Right ventricle myocardium inferior (tissue), 1 donor: ENCODE data around the gene ZP4. TPM values are rescaled to one million over a fixed set of nuclear protein-coding genes. Genes with fewer than 3 reads are reported as not detected.
"Not testable (repeated sequence)": the region's sequence is repeated elsewhere in the genome, so short reads cannot be mapped to it uniquely, and the experiment has no call there.

Experiments
- ATAC-seq: fragments of 200-7000 bp; cut with Tn5 transposase; one replicate; pipeline ENCODE4 v1.9.1; 2020; ENCODE audit warnings: mild to moderate bottlenecking, moderate library complexity
- DNase-seq: peaks from one replicate; pipeline ENCODE4 v3.0.0; 2021; ENCODE audit errors: missing footprints
- intact Hi-C: fragments of 100-400 bp; cut with DNase I; formaldehyde crosslinking; loops from one replicate; pipeline ENCODE4 v1.11.0; 2022
- total RNA-seq: library from RNA; stranded (reverse); fragmentation: NEBNext Ultra II Directional; extraction: Animal tissue kit (Norgen Biotek cat#: 25700); gene quantifications from one replicate; pipeline ENCODE4 v1.2.1, GENCODE V29; 2021
- donor health status: DM: no; HTN: yes; CAD: no; lungs with severe emphysema.

ZP4 gene
- total RNA-seq, 1 donor from 2014 or later = not detected

DNA sequence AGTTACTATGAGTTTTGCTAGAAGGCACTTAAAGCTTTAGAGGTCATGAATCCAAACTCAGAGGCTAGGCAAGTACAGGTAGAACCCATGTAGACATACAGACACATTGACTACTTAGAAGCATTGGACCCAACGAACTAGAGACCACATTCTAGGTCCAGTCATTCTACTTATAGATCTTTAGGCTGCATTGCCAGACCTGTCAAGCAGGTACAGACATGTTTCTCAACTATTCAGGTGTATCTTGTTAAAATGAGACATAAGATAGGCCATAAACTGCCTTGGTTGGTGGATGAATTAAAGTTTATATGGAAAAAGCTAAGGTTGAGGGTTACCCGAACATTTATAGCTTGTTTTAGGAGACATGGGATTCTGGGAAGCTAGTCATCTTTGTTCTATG is 6.5 kb downstream of the ZP4 start:
- intact Hi-C loops = no loop called here
- ATAC-seq = no peak
- no peak for DNase-seq

- ATAC-seq (no peak), DNase-seq (no peak)
- intact Hi-C loops = no loop called here
Observed at GRCh38 chr1:237879195-237879594, 11.5 kb downstream of the ZP4 start.

- intact Hi-C loops = no loop called here
- no peak for DNase-seq
- ATAC-seq = no peak
Observed at GRCh38 chr1:237878406-237878805, 12.3 kb downstream of the ZP4 start.

GRCh38 chr1:237877631-237878030 is 13.1 kb downstream of the ZP4 start:
- intact Hi-C loops = no loop called here
- DNase-seq (no peak), ATAC-seq (no peak)

GRCh38 chr1:237875291-237875690 is 15.4 kb downstream of the ZP4 start:
- no peak for DNase-seq
- intact Hi-C loops = no loop called here
- ATAC-seq = no peak

GRCh38 chr1:237873487-237874211 is 17.1 kb downstream of the ZP4 start:
- no peak for ATAC-seq
- intact Hi-C loops = no loop called here
- no peak for DNase-seq

DNA sequence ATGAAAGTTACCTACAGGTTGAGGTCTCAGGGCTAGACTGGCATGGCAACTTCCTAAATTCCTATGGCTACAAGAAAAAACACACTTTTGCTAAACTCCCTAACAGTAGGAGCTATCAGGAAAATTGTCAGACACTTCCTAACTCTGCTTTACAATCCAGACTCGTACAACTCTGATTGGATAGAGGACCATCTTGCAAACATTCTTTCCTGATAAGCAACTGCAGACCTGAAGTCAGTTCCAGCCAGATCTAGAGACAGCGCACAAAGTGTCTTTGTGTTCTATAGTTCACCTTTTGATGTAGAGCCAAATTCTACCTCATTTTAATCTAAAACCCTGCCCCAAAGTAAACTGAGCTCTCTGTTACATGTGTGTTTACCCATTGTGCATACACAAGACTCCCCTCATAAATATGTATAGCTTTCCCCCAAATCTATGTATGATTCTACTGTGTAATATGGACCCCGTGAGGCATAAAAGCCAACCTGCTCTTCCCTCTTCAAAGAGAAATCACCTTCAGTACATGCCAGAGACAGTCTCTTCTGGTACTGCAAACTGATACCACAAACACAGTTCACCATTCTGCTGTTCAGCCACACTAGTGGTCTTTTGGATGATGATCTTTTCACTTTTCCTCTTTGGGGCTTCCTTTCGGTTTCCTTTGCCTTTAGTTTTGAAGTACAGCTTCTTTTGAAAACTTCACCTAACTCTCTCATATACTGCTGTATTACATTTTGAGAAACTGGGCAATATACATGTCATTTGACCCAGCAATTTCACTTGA is 21.7 kb downstream of the ZP4 start:
- ATAC-seq (no peak), DNase-seq (no peak)
- intact Hi-C loops = no loop called here

DNA sequence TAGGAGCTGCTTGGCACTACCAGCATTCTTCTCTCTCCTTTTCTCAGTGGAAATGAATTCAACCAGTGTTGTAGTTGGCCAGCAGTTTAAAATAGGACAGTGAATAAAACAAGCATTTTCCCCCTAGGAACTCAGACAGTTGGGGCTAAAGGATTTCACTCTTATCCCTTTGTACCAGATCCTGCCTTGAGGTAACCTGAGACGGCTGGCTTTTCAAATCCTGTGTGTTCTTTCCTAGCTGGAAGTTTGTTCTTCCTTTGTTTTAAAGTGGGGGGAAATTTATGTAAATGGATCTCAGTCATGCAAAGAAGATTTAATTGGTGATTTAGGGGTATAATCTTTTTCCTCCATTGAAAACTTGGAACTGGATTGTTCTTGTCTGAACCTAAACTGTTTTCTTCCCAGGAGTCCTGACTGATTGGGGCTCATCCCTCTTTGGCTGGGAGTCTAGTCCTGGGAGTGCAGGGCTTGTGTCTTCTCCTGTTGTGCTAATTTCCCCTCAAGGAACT is 23.3 kb downstream of the ZP4 start:
- no peak for ATAC-seq
- intact Hi-C loops = no loop called here

DNA sequence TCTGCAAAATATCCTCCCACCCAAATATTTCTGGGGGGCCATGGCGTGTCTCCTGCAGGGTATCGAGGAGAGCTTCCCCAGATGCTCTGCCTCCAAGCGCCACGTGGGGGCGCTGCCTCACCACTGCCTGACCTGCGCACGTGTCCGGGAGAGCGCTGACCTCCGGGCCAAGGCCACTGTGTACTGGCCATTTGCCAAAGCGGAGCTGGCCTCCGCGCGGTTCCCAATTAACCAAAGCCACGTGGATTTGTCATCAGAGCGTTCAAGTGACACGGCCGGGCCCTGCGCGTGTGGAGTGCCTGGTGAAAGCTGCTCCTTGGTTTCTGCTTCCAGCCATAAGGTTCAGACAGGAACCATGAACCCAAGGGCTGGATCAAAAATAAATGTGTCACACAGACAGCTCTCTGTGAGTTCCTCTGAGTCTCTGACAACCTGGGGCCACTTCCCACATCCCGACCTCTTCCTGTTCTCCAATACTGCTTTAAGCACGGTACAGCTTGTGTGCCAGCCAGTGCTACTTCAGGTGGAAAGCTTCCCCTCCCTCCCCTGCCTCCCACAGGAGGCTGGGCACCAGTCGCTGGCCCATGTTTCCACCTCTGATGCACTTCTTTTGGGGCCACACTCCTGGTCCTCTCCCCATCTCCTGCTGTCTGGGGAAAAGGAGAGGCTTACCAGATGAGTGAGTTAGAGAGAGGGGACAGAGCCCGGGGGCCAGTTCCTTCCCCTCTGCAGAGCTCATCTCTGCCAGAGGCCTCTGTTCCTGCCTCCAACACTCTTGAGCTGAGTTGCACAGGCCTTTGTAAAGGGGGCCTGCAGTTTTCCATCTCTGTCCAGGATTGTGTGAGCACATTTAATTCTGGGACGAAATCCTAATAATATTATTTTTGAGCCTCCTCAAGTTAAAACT is 26.1 kb downstream of the ZP4 start:
- DNase-seq = peak; percentile 87
- ATAC-seq = peak; percentile 84
- intact Hi-C loops = no loop called here

More for the DNA sequence above, 23.3 kb downstream of the ZP4 start:
- DNase-seq = no peak

DNA sequence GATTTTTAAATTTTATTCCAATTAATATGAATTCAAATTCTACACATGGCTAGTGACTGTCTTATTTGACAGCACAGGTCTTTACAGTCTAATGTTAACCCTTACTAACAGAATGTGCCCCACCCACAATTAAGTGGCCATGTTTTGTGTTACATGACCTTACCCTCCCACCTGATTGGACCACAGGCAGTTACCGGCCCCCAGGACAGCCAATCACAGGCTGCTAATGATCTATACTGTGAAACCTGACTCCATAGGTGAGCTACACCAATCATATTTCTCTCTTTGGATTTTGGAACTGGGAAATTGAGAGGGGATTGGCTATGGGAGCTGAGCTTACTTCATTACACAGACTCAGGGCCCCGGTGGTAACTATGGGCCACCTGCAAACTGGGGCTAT is 27.5 kb downstream of the ZP4 start:
- ATAC-seq (no peak), DNase-seq (no peak)
- intact Hi-C loops = no loop called here

DNA sequence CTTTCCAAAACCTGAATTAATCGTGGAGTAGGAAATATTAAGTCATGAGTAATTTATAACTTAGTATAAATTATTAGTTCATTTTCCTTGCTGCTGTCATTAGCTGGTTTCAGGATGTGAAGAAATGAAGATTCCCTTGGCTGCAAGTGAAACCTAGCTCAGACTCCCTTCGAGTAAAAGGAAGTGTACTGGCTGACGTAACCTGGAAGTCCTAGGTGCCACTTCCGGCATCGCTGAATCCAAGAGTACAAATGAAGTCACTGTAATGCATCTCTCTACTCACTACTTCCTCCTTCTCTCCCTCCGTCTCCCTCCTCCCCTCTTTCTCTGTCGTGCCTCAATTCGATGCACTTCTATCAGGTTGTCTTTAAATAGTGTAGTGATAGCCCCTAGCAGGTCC is 28.8 kb downstream of the ZP4 start:
- intact Hi-C loops = no loop called here
- ATAC-seq (no peak), DNase-seq (no peak)

DNA sequence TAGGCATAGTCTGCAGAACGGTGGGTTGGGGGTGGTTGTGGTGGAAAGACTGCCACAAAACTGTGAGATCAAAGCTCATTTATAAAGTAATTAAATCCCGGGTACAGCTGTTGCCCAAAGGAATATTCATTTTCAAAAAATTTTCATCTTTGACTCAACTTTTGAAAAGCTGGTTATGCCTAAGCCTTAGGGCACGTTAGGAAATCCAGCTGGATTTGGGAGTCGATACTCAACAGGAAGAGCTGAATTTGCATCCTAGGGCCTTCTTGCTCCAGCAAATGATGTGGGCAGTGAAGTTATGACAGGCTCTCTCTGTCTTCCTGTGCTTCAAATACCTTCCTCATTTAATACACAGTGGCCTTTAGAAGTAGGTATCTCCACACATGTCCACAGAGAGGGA is 31.7 kb downstream of the ZP4 start:
- intact Hi-C loops = no loop called here
- no peak for ATAC-seq
- DNase-seq = no peak

DNA sequence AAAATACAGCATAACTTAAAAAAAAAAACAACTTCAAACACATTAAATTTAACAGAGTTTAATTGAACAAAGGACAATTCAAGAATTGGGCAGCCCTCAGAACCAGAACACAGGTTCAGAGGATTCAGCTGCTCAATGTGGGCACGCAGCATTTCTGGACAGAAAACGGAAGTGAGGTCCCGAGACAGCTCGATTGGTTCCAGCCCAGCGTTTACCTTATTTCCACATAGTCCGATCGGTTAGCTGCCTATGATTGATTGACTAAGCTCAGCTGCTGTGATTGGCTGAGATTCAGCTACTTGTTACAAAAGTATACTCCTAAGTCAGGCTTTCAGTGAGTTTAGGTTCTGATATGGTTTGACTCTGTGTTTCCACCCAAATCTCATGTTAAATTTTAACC is 33.3 kb downstream of the ZP4 start:
- ATAC-seq (no peak), DNase-seq (no peak)
- intact Hi-C loops = no loop called here

- intact Hi-C loops = no loop called here
- no peak for DNase-seq
- ATAC-seq = no peak
Observed at GRCh38 chr1:237852342-237852741, 38.4 kb downstream of the ZP4 start.

- ATAC-seq (no peak), DNase-seq (no peak)
- intact Hi-C loops = no loop called here
Observed at GRCh38 chr1:237851210-237851845, 39.4 kb downstream of the ZP4 start.

DNA sequence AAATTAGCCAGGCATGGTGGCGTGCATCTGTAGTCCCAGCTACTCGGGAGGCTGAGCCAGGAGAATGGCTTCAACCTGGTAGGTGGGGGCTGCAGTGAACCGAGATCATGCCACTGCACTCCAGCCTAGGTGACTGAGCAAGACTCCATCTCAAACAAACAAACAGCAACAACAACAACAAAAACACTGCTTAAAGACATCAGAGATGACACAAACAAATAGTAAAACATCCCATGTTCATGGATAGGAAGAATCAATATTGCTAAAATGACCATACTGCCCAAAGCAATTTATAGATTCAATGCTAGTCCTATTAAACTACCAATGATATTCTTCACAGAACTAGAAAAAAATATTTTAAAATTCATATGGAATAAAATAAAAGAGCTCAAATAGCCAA is 47.2 kb downstream of the ZP4 start:
- ATAC-seq, intact Hi-C loops, DNase-seq: not testable (repeated sequence)

GRCh38 chr1:237841485-237841884 is 49.2 kb downstream of the ZP4 start:
- DNase-seq (no peak), ATAC-seq (no peak)
- intact Hi-C loops = no loop called here

- ATAC-seq = peak; percentile 27
- intact Hi-C loops = no loop called here
- no peak for DNase-seq
Observed at GRCh38 chr1:237838904-237839534, 51.7 kb downstream of the ZP4 start.
